Left renal cortex interstitium (tissue), 4 donors: ENCODE measurements around the gene CCDC192. TPM values are rescaled to one million over a fixed set of nuclear protein-coding genes. Genes with fewer than 3 reads are reported as not detected.
A peak's percentile ranks its signal among the peaks of the same experiment; 100 is the strongest.

Experiments used
- DNase-seq, 4 donors: peaks; one replicate each; pipeline ENCODE4 v3.0.0-alpha.2; 2013; ENCODE audit warnings: low read depth in 4 of 4, low spot score in 2 of 4, missing footprints in 1 of 4
- polyA plus RNA-seq, 4 donors: library from polyadenylated mRNA; unstranded; fragments of 120-200 nt; gene quantifications; one replicate each; pipeline ENCODE4 v1.2.1, GENCODE V29; 2013; ENCODE audit not compliant: insufficient read length in 4 of 4

The CCDC192 gene
- polyA plus RNA-seq, 4 donors: 0.51 to 1.5 (median 1.2) TPM

GRCh38 chr5:127804886-127805426, 101.8 kb downstream of the CCDC192 start:
- DNase-seq: no peak

GRCh38 chr5:127805448-127805847, 102.3 kb downstream of the CCDC192 start:
- no peak for DNase-seq

GRCh38 chr5:127806776-127807175, 103.6 kb downstream of the CCDC192 start:
- no peak for DNase-seq

- no peak for DNase-seq
Measured at GRCh38 chr5:127809533-127809932, 106.3 kb downstream of the CCDC192 start.

GRCh38 chr5:127810017-127810416, 106.8 kb downstream of the CCDC192 start:
- DNase-seq: no peak

- no peak for DNase-seq
Measured at GRCh38 chr5:127810707-127811490, 107.7 kb downstream of the CCDC192 start.

- no peak for DNase-seq
Measured at GRCh38 chr5:127812570-127812969, 109.4 kb downstream of the CCDC192 start.

- DNase-seq: no peak
Measured at GRCh38 chr5:127813633-127814587, 110.7 kb downstream of the CCDC192 start.

- DNase-seq: no peak
Measured at GRCh38 chr5:127814588-127814973, 111.4 kb downstream of the CCDC192 start.

GRCh38 chr5:127820910-127821553, 117.8 kb downstream of the CCDC192 start:
- no peak for DNase-seq

GRCh38 chr5:127821896-127822295, 118.7 kb downstream of the CCDC192 start:
- DNase-seq: no peak

GRCh38 chr5:127824126-127824525, 120.9 kb downstream of the CCDC192 start:
- no peak for DNase-seq

- DNase-seq: no peak
Measured at GRCh38 chr5:127826011-127826410, 122.8 kb downstream of the CCDC192 start.

- DNase-seq: no peak
Measured at GRCh38 chr5:127827451-127827850, 124.3 kb downstream of the CCDC192 start.

GRCh38 chr5:127830157-127830556, 127.0 kb downstream of the CCDC192 start:
- no peak for DNase-seq

GRCh38 chr5:127830829-127831598, 127.8 kb downstream of the CCDC192 start:
- DNase-seq: no peak

GRCh38 chr5:127832067-127832466, 128.9 kb downstream of the CCDC192 start:
- no peak for DNase-seq

GRCh38 chr5:127834094-127834531, 130.9 kb downstream of the CCDC192 start:
- DNase-seq: peak in 3 of 4 donors; percentile 13 to 25 (median 18)

- DNase-seq: peak in 1 of 4 donors; percentile 41
Measured at GRCh38 chr5:127834554-127834953, 131.4 kb downstream of the CCDC192 start.

GRCh38 chr5:127838661-127839060, 135.5 kb downstream of the CCDC192 start:
- DNase-seq: no peak
